Effector memory CD8-positive, alpha-beta T cell (primary cell): ENCODE measurements around the gene GBA2.

Experiments used
- ATAC-seq: fragments of 150-1000 bp; cut with Tn5 transposase; replicated peaks from 2 replicates; pipeline ENCODE4 v1.10.0; 2021; ENCODE audit warnings: mild to moderate bottlenecking, moderate library complexity
- DNase-seq, 3 experiments: peaks; one replicate each; pipeline ENCODE4 v3.0.0; 2021
- H3K27ac Mint-ChIP-seq, 2 donors: one replicate each; pipeline ENCODE4 v1.8.0; 2022; ENCODE audit warnings: mild to moderate bottlenecking in 2 of 2, mixed read lengths in 2 of 2, moderate library complexity in 2 of 2
- H3K27me3 Mint-ChIP-seq, 2 donors: one replicate each; pipeline ENCODE4 v1.8.0; 2022; ENCODE audit warnings: mixed read lengths in 2 of 2
- H3K36me3 Mint-ChIP-seq: one replicate; pipeline ENCODE4 v1.8.0; 2022; ENCODE audit warnings: mild to moderate bottlenecking, moderate library complexity, mixed read lengths; ENCODE audit not compliant: insufficient read depth
- H3K4me1 Mint-ChIP-seq, 2 donors: one replicate each; pipeline ENCODE4 v1.8.0; 2022; ENCODE audit warnings: low read depth in 2 of 2, mixed read lengths in 2 of 2
- H3K4me3 Mint-ChIP-seq, 2 donors: one replicate each; pipeline ENCODE4 v1.8.0; 2022; ENCODE audit warnings: mild to moderate bottlenecking in 2 of 2, mixed read lengths in 2 of 2, moderate library complexity in 2 of 2
- H3K9me3 Mint-ChIP-seq, 2 donors: one replicate each; pipeline ENCODE4 v1.8.0; 2022; ENCODE audit warnings: mixed read lengths in 2 of 2

Gene GBA2

DNA sequence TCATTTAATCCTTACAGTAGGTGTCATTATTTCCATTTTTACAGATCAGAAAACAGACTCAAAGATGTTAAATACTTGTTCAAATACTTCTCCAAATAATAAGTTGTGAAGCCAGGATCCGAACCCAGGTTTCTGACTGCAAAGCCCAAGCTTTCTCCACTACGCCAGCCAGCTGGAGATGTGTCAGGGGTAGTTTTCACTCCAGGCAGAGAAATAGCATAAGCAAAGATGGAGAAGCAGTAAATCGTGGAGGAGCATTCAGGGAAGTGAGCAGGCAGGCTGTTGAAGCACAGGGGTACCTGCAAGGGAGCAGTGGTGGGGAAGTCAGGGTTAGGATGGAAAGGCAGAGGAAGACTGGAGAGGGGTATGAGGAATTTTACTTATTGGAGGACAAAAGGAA, 19.9 kb downstream of the GBA2 start:
- H3K27me3 Mint-ChIP-seq, result no peaks in the 10 kb centered on the region
- no peaks in the 10 kb centered on the region for H3K9me3 Mint-ChIP-seq
- DNase-seq (no peak), ATAC-seq (no peak)
- H3K36me3 Mint-ChIP-seq, result peaks cover 28% of the 10 kb centered on the region
- H3K4me3 Mint-ChIP-seq, result no peak overlapping the region
- no peak overlapping the region for H3K27ac Mint-ChIP-seq
- H3K4me1 Mint-ChIP-seq, result peaks cover 12 to 33% of the 10 kb centered on the region in 2 donors

GRCh38 chr9:35728041-35728971, 20.7 kb downstream of the GBA2 start:
- Mint-ChIP-seq H3K27ac (no peak overlapping the region), H3K36me3 (peaks cover 32% of the 10 kb centered on the region), H3K27me3 (no peaks in the 10 kb centered on the region), H3K9me3 (no peaks in the 10 kb centered on the region), H3K4me3 (no peak overlapping the region), H3K4me1 (peaks cover 10 to 33% of the 10 kb centered on the region in 2 donors)
- no peak for ATAC-seq
- peak in 1 of 3 experiments; percentile 24 for DNase-seq

DNA sequence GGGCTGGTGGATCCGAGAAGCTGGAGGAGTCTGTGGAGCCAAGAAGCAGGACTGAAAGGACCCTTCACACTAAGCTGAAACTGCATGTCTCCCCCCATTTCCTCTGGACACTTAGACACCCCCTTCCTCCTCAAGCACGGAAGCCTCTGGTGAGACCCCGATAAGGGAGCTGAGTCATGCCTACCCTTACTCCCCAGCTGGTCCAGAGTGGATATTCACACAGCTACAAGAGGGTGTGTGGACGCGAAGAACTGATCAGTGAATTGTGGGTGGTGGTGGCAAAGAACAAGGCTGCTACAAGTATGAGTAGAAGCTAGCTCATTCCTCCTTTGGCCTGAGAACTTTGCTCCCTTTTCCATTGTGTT, 21.4 kb downstream of the GBA2 start:
- Mint-ChIP-seq H3K36me3 (peaks cover 39% of the 10 kb centered on the region), H3K4me3 (no peak overlapping the region), H3K27me3 (no peaks in the 10 kb centered on the region), H3K4me1 (peaks cover 6 to 26% of the 10 kb centered on the region in 2 donors), H3K9me3 (no peaks in the 10 kb centered on the region), H3K27ac (no peak overlapping the region)
- DNase-seq (no peak), ATAC-seq (no peak)

DNA sequence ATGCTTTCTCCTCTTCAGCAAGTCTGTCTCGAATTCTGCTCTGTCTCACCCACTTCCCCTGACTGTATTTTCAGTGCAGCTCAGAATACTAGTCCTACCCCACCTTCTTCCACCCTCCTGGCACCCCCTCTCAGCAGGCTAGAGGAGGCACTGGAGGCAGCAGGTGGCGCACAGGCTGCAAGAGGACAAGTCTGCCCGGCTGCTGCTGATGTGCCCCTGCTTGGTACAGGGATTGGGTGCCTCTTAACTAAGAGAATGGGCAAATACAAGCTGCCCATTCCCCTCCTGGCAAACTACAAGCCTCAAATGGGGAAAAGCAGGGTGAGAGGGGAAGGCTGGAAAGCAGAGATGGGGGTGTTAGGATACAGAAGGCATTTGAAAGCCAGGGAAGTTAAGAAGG, 22.1 kb downstream of the GBA2 start:
- ATAC-seq (peak; percentile 57), DNase-seq (peak; percentile 24 to 35 (median 27))
- Mint-ChIP-seq H3K9me3 (no peaks in the 10 kb centered on the region), H3K27me3 (no peaks in the 10 kb centered on the region), H3K36me3 (peaks cover 46% of the 10 kb centered on the region), H3K27ac (no peak overlapping the region), H3K4me3 (no peak overlapping the region), H3K4me1 (peaks cover 11 to 24% of the 10 kb centered on the region in 2 donors)

DNA sequence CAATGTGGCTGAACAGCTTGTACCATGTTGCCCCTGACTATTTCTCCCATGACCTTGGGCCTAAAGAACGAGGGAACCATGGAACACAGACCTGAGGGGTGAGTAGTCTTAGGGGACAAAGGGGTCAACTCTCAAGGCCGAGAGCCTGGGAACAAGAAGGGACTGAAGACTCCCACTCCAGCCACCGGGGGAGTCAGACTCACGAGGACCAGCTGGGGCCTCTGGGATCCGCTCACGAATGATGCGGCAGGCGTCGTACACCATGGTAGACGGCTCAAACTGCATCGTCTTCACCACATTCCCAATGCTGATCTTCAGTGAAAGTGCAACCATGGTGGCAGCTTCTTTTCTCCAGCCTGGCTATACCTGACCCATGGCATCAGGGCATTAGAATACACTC, 23.7 kb downstream of the GBA2 start:
- H3K27ac Mint-ChIP-seq, result no peak overlapping the region
- peaks cover 15 to 19% of the 10 kb centered on the region in 2 donors for H3K4me1 Mint-ChIP-seq
- H3K36me3 Mint-ChIP-seq, result peaks cover 59% of the 10 kb centered on the region
- H3K4me3 Mint-ChIP-seq, result no peak overlapping the region
- H3K27me3 Mint-ChIP-seq, result no peaks in the 10 kb centered on the region
- no peak for ATAC-seq
- H3K9me3 Mint-ChIP-seq, result no peaks in the 10 kb centered on the region
- no peak for DNase-seq

DNA sequence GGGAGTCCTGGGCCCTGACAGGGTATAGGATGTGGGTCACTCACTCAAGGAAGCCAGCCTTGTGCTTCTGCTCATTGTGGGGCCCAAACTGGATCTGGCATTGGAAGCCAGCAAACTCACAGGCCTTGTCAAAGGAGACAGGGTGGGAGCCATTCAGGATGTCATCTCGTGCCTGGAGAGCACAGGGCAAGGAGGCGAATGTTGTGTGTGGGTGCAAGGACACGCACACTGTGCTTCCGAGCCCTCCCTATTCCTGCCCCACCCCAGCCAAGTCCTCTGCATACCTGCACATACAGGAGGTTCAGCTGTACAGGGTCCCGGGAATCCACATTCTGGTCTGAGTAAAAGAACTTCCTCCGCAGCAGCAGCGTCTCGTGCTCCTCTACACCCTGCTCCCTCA, 25.1 kb downstream of the GBA2 start:
- peak overlapping the region in 1 of 2 donors; percentile 64 for H3K27ac Mint-ChIP-seq
- no peak for ATAC-seq

GRCh38 chr9:35723426-35723825, 25.6 kb downstream of the GBA2 start:
- H3K4me3 Mint-ChIP-seq, result no peak overlapping the region
- no peaks in the 10 kb centered on the region for H3K9me3 Mint-ChIP-seq
- peak overlapping the region; percentile 60 to 64 for H3K27ac Mint-ChIP-seq
- H3K27me3 Mint-ChIP-seq, result no peaks in the 10 kb centered on the region
- no peak for DNase-seq
- H3K36me3 Mint-ChIP-seq, result peaks cover 78% of the 10 kb centered on the region
- peaks cover 15 to 19% of the 10 kb centered on the region in 2 donors for H3K4me1 Mint-ChIP-seq
- ATAC-seq, result no peak

More for the DNA sequence above, 25.1 kb downstream of the GBA2 start:
- peaks cover 15 to 19% of the 10 kb centered on the region in 2 donors for H3K4me1 Mint-ChIP-seq
- H3K27me3 Mint-ChIP-seq, result no peaks in the 10 kb centered on the region
- no peak for DNase-seq
- no peaks in the 10 kb centered on the region for H3K9me3 Mint-ChIP-seq
- peaks cover 74% of the 10 kb centered on the region for H3K36me3 Mint-ChIP-seq
- no peak overlapping the region for H3K4me3 Mint-ChIP-seq

DNA sequence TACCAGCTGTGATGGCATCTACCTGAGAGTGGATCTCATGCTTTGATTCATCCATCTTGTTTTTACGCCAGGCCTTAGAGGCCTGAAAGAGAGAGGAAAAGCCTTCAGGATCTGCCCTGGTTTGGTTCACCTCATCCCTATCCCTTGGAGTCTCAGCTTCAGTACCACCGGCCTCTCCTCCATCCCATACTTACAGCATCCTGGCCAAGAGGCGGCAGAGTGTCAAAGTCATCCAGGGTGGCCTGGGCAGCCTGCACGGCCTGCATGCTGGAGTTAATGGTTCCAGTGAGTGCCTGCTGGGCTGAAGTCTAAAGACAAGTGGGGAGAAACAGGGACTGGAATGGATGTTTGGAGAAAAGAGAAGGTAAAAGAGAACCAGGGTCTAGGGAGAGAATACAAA, 29.5 kb downstream of the GBA2 start:
- H3K9me3 Mint-ChIP-seq, result no peaks in the 10 kb centered on the region
- DNase-seq (no peak), ATAC-seq (no peak)
- peak overlapping the region; percentile 28 to 81 for H3K27ac Mint-ChIP-seq
- peaks cover 93% of the 10 kb centered on the region for H3K36me3 Mint-ChIP-seq
- H3K4me3 Mint-ChIP-seq, result no peak overlapping the region
- H3K4me1 Mint-ChIP-seq, result peaks cover 9 to 20% of the 10 kb centered on the region in 2 donors
- H3K27me3 Mint-ChIP-seq, result no peaks in the 10 kb centered on the region

- H3K27ac Mint-ChIP-seq, result peak overlapping the region in 1 of 2 donors; percentile 81
- ATAC-seq, result peak; percentile 54
- peaks cover 7 to 19% of the 10 kb centered on the region in 2 donors for H3K4me1 Mint-ChIP-seq
- H3K36me3 Mint-ChIP-seq, result peaks cover 90% of the 10 kb centered on the region
- no peaks in the 10 kb centered on the region for H3K27me3 Mint-ChIP-seq
- H3K4me3 Mint-ChIP-seq, result no peak overlapping the region
- H3K9me3 Mint-ChIP-seq, result no peaks in the 10 kb centered on the region
- no peak for DNase-seq
Measured at GRCh38 chr9:35718721-35719511, 30.1 kb downstream of the GBA2 start.

- H3K27me3 Mint-ChIP-seq, result no peaks in the 10 kb centered on the region
- H3K27ac Mint-ChIP-seq, result peak overlapping the region; percentile 68 to 69
- H3K4me3 Mint-ChIP-seq, result no peak overlapping the region
- H3K9me3 Mint-ChIP-seq, result no peaks in the 10 kb centered on the region
- peaks cover 7 to 18% of the 10 kb centered on the region in 2 donors for H3K4me1 Mint-ChIP-seq
- peaks cover 91% of the 10 kb centered on the region for H3K36me3 Mint-ChIP-seq
- DNase-seq (no peak), ATAC-seq (no peak)
Measured at GRCh38 chr9:35717132-35717870, 31.7 kb downstream of the GBA2 start.

GRCh38 chr9:35716230-35716629, 32.8 kb downstream of the GBA2 start:
- Mint-ChIP-seq H3K27ac (peak overlapping the region; percentile 69 to 79), H3K36me3 (peaks cover 91% of the 10 kb centered on the region), H3K9me3 (no peaks in the 10 kb centered on the region), H3K4me1 (peaks cover 5 to 10% of the 10 kb centered on the region in 2 donors), H3K27me3 (no peaks in the 10 kb centered on the region), H3K4me3 (no peak overlapping the region)
- DNase-seq (no peak), ATAC-seq (no peak)

- H3K9me3 Mint-ChIP-seq, result no peaks in the 10 kb centered on the region
- peaks cover 5 to 10% of the 10 kb centered on the region in 2 donors for H3K4me1 Mint-ChIP-seq
- H3K36me3 Mint-ChIP-seq, result peaks cover 91% of the 10 kb centered on the region
- peak overlapping the region; percentile 63 to 85 for H3K27ac Mint-ChIP-seq
- H3K27me3 Mint-ChIP-seq, result no peaks in the 10 kb centered on the region
- DNase-seq (no peak), ATAC-seq (no peak)
- H3K4me3 Mint-ChIP-seq, result no peak overlapping the region
Measured at GRCh38 chr9:35714579-35715252, 34.3 kb downstream of the GBA2 start.

DNA sequence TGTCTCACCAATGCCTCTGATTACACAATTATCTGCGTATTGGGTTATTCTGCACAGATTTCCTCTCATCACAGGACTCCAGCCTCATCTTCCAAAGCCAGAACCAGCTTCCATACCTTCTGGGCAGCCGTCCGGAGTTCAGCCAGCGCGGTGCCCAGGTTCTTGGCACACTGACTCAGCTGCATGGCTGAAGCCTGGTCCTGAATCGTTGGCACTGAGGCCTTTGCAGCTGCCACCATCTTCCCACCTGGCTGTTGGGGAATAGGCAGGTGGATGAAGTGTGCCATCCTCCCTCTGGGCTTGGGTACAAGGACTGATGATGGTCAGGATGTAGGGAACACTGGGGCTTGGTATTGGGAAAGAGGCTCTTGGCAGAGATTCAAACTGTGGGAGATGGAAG, 34.9 kb downstream of the GBA2 start:
- no peaks in the 10 kb centered on the region for H3K27me3 Mint-ChIP-seq
- no peak for DNase-seq
- no peaks in the 10 kb centered on the region for H3K9me3 Mint-ChIP-seq
- no peak overlapping the region for H3K27ac Mint-ChIP-seq
- H3K4me3 Mint-ChIP-seq, result no peak overlapping the region
- peaks cover 5 to 10% of the 10 kb centered on the region in 2 donors for H3K4me1 Mint-ChIP-seq
- ATAC-seq, result no peak
- H3K36me3 Mint-ChIP-seq, result peaks cover 91% of the 10 kb centered on the region
